Measurements from ENCODE around the gene ZMIZ1.

ZMIZ1 gene

DNA sequence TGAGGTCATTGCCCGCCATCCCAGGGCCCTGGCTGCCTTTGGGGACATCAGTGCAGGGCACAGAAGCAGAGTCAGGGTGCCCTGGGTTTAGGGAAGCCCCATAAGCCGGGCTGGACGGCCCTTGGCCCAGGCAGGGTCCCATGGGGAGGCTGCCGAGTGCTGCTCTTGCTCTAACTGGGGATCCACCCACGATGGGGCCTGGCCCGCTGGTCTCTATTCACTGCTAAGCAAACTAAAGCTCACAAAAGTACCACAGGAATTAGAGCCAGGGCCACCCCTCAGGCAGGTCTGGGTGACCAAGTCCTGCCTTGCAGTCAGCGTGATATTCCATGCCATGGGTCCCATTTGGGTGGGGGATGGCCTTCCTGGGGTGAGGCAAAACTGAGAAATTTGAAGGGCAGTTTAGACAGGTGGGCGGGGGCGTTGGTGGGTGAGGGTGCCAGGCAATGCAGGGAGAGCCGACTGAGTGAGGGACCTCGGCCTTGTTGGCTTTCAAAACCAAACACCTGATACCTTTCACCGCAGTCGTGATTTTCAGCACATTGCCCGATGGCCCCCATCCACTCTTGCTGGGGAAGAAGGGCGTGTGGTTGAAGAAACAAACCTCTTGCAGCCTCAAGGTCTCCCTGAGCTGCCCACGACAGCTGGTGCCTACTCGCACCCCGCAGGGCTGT, 185.7 kb downstream of the ZMIZ1 start:
- no peak for DNase-seq

- DNase-seq: no peak
Measured at GRCh38 chr10:79255007-79255507, 186.3 kb downstream of the ZMIZ1 start.

DNA sequence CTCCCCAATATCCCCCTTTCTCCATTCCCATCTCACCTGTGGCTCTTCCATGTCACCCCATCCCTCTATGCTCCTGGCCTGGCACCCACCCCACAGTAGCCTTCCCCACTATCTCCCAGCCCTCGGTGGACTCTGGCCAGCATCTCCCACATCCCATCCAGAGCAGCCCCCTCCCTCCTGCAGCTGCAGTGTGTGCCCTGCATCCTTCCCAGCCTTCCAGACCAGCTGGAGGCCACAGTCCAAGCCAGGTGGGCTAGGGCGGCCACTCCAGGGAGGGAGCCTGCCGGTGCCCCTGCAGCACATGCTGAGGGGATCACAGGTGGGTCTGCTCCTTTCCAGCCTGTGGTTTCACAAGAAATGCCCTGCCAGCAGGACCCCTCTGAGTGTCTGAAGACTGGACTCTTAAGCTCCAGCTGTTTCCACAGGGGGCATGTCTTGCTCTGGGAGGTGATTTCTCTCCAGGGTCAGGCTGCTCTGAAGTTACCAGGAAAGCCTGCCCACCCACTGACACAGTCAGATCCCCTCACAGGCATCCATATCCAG, 187.6 kb downstream of the ZMIZ1 start:
- DNase-seq: no peak

- no peak for DNase-seq
Measured at GRCh38 chr10:79258894-79259293, 190.1 kb downstream of the ZMIZ1 start.

DNA sequence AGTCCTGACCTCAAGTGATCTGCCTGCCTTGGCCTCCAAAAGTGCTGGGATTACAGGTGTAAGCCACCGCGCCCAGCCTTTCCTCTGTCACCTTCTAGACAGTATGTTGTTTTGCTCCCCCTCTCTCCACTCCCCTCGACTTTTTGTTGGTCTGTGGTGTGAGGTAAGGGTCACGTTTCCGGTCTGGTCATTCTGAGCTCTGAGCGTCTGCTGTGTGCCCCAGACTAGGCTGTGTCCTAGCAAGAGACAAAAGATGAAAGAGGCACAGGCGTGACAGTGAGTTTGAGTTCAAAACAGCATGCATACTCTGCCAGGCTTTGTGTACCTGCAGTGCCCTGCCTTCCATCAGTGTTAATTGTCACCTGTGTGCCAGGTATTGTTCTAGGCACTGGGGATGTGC, 191.1 kb downstream of the ZMIZ1 start:
- DNase-seq: no peak

GRCh38 chr10:79260811-79261740, 192.3 kb downstream of the ZMIZ1 start:
- no peak for DNase-seq

DNA sequence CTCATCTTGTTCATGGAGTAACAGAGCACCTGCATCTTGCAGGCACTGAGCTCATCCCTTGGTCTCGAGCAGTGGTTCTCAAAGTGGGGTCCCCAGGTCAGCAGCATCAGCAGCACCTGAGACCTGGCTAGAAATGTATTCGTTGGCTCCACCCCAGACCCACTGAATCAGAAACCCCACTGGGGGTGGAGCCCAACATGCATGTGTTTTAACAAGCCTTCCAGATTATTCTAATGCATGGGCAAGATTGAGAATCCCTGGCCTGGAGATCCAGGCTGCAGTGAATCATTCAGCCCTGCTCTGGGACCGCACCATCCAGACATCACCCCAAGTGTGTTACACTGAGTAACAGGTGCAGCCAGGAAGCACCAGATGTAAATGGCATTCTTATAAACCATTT, 193.4 kb downstream of the ZMIZ1 start:
- DNase-seq: no peak

- DNase-seq: no peak
Measured at GRCh38 chr10:79262959-79263746, 194.4 kb downstream of the ZMIZ1 start.

DNA sequence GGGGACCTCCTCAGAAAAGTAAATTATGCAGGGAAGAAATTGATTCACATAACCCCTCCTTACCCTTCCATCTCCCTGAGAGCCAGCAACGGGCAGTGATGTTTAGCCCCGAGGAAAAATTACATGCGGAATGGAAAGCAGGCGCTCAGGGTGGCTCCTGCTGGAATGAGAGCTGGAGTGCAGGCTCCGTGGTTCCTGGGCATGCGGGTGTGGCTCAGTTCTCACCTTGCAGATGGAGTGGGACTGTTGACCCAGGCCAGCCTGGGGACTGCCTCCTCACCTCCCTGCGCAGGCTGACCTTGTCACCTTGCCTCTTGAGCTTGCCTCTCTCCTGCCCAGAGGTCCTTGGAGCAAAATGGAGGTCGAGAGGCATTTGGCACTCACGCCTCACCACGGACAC, 195.2 kb downstream of the ZMIZ1 start:
- DNase-seq: no peak

- DNase-seq: no peak
Measured at GRCh38 chr10:79264942-79265341, 196.2 kb downstream of the ZMIZ1 start.

DNA sequence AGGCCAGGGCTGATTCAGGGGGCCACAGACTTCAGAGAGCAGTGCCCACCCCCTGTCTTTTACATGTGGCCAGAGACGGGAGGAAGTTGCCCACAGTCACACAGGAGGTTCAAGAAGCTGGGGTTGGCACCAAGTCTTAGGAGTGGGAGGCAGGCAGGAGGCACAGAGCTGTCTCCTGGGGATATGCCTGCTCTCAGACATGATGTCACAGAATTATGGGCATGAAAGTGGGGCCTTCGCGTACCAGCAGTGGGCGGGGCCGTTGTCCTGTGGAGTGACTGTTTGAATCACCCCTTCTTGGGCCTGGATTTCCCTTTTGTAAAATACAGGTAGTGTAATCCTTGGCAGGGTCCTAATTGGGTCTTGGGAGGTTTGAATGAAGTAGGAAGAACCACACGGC, 197.3 kb downstream of the ZMIZ1 start:
- DNase-seq: no peak

DNA sequence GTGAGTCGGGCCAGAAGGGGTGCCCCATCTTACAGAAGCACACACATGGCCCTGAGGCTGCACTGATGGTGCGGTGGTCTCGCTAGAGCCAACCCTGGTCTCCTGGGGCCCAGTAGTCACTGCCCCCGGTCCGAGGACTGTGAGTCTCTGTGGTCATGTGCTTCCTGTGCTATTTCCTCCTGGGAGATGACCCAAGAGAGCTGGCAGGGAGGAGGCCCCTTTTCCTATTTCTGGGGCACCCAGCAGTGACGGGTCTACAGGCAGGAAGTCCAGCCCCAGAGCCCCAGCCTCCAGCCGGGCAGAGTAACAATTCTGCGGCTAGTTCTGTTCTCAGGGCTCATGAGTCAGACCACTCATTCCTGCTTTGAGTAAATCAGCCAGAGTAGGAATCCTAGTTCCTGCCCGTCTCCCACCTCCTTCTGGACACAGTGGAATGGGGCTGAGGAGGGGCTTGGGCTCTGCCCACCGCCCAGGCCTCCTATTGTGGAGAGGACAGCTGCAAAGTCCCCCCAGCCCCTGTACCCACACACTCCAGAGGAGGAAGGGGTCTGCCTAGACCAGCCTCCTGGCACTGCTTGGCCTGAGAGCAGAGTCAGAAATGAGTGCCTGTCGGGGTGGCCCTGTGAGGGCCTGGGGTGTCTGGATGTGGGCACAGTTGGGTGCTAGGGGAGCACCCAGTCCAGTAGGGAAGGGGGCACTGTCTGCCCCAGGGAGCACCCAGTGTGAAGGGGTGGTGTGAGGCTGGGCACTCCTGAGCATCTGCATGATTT, 198.0 kb downstream of the ZMIZ1 start:
- DNase-seq: no peak

DNA sequence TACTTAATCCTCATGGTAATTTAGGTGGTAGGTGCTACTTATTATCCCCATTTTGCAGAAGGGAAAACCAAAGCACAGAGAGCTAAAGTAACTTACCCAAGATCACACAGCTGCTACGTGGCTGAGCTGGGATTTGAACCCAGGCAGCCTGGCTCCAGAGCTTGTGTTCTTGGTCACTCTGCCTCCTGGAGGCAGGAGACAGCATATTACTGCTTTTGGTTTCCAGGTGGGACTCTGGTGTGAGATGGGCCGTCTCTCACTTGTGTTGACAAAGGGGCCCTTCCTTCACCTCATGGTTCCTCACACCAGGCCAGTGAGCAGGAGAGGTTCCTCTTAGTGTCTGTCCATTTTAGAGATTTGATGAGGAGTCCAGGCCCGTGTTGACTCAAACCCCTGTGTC, 198.7 kb downstream of the ZMIZ1 start:
- no peak for DNase-seq

DNA sequence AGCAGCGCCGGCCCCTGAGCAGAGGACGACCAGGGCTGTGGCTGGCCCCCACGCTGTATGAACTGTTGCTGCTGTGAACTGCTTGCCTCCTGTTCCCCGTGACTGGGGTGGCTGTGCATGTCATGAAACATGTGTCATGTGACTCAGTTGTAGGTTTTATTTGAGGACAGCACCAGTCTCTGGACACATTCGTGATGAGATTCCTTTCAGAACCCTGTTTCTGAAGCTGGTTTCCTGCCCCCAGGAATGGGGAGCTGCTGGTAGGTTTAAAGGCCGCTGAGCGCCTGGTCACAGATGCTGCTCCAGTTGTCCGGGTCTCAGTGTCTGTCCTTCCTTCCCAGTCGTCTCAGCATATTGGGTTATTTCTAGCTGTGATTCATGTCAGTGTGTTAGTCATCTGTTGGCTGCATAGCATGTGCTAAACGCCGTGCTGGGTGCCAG, 199.4 kb downstream of the ZMIZ1 start:
- DNase-seq: no peak

- DNase-seq: no peak
Measured at GRCh38 chr10:79268742-79269141, 200.0 kb downstream of the ZMIZ1 start.

DNA sequence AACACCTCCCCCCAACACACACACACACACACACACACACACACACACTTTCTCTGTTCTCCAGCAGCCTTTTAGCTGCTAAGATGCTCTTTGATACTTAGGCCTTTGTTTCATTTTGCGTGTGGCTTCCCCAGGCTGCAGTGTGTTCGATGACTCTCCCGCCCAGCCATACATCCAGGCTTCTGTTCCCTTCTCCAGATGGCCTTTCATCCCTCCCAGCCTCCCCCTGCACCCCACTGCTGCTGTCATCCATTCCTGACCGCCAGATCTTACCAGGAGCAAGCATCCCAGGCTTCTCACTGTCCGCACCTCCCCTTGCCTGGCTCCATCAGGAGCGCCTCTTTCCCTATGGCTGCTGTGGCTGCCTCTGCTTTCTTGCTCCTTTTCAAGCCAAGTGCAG, 200.7 kb downstream of the ZMIZ1 start:
- no peak for DNase-seq

DNA sequence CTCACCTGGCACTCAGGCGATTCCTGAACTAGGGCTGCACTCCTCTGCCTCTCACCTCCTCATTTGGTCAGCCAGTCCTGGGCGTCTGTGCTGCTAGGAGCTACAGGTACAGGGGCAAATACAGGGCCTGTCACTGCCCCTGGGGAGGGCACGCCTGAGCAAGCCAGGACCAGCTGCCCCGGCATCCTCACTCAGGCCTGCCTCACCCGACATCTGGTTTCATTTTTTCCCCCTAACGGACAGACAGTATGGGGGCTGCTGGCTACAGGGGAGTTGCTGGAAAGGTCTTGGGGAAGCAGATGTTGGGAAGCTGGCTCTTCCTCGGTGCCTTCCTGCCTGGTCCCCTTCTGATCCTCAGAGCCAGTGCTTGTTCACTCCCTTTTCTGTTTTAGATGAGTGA, 201.2 kb downstream of the ZMIZ1 start:
- DNase-seq: no peak

DNA sequence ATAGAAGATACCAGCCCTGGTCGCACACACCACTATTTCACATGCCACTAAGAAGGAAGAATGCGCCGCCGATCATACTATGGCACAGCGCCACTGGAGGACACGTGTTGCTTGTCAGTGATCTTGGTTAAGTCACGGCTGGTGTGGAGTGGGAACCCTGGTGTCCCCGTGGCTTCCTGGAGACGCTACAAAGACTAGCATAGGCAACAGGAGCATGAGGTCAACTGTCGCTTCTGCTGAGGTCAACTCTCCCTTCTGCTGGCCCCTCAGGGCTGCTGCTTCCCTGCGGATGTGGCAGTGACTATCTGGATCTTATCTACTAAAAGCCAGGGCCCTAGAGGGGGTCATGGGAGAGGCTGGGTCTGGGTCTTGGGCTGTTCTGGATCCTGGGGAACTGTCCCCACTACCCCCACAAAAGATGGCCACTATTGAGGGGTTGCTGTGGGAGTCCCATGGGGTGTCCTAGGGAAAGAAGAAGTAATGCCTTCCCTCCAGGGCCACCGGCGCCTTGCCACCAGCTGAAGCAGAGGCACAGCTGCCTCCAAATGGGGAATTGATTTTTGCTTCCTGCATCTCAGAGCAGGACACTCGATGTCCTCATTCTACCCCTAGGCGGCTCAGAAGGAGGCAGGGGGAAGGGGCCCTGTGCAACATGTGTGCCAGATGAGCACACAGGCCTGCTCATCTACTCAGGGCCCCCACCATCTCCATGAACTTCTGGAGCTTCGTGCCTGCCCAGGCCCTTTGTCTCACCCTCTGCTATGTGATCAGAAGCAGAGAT, 201.9 kb downstream of the ZMIZ1 start:
- no peak for DNase-seq

DNA sequence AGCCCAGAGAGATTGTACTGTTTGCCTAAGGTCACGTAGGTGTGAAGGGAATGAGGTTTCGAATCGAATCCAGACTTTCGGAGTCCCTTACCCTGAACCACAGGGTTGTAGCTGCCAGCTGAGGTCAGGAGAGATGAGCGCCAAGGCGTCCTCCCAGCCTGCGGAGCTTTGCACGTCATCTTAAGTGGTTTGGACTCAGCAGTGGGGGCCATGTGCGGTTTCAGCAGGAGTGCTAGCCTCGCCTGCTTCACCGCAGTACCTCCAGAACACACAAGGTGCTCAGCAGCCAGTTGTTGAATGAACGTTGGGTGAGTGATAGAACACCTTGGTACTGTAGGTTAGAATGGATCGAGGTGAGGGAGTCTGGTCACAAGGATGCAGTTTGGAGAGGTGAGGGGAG, 203.6 kb downstream of the ZMIZ1 start:
- no peak for DNase-seq

DNA sequence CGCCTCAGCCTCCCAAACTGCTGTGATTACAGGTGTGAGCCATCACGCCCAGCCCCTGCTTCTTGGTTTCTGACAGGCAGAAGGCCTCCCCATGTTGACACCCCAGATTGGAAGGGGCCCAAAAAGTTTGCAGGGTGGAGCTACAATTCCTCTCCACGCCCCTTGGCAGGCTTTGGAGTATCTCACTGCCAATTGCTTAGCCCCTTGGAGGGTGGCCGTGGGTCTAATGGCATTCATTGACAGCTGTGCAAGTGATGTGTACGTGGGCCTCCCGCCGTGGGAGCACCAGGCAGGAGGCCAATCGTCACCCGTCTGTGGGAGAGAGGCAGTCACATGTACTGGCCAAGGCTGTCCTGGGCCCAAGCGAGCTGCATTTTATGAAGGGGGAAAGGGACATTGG, 204.8 kb downstream of the ZMIZ1 start:
- no peak for DNase-seq

All from 8988T (cell line).